ENCODE data around the gene CDC6. TPM values are rescaled to one million over a fixed set of nuclear protein-coding genes. Genes with fewer than 3 reads are reported as not detected.

The CDC6 gene
- total and polyA plus RNA-seq, 2 experiments from 2014 or later: 7.7 to 20.1 TPM

- DNase-seq (ENCODE audit: low read depth in 1 of 2, low spot score in 1 of 2): no peak
- TF ChIP-seq CTCF (IDR thresholded peaks at IDR 0.05; ENCODE audit: low read depth, low read length): no peak
- Histone ChIP-seq H3K27me3 (no peaks in the 10 kb centered on the region), H3K27ac (no peak overlapping the region), H3K4me3 (no peak overlapping the region), H3K36me3 (peaks cover 30% of the 10 kb centered on the region), H3K9me3 (ENCODE audit: low read depth) (no peaks in the 10 kb centered on the region), H3K4me1 (ENCODE audit: low read depth) (no peaks in the 10 kb centered on the region)
Measured at GRCh38 chr17:40260528-40260927, 27.2 kb upstream of the CDC6 start.

GRCh38 chr17:40264458-40265185, 23.1 kb upstream of the CDC6 start:
- Histone ChIP-seq H3K9me3 (ENCODE audit: low read depth) (no peaks in the 10 kb centered on the region), H3K4me1 (ENCODE audit: low read depth) (no peaks in the 10 kb centered on the region), H3K36me3 (peaks cover 18% of the 10 kb centered on the region), H3K27ac (no peak overlapping the region), H3K27me3 (no peaks in the 10 kb centered on the region), H3K4me3 (no peak overlapping the region)
- TF ChIP-seq CTCF (IDR thresholded peaks at IDR 0.05; ENCODE audit: low read depth, low read length): no peak
- no peak for DNase-seq (ENCODE audit: low read depth in 1 of 2, low spot score in 1 of 2)

- no peak overlapping the region for H3K27ac ChIP-seq
- no peaks in the 10 kb centered on the region for H3K4me1 ChIP-seq (ENCODE audit: low read depth)
- no peak overlapping the region for H3K4me3 ChIP-seq
- TF ChIP-seq CTCF (IDR thresholded peaks at IDR 0.05; ENCODE audit: low read depth, low read length): no peak
- H3K27me3 ChIP-seq: no peaks in the 10 kb centered on the region
- no peaks in the 10 kb centered on the region for H3K9me3 ChIP-seq (ENCODE audit: low read depth)
- no peak for DNase-seq (ENCODE audit: low read depth in 1 of 2, low spot score in 1 of 2)
- peaks cover 18% of the 10 kb centered on the region for H3K36me3 ChIP-seq
Measured at GRCh38 chr17:40265337-40265736, 22.3 kb upstream of the CDC6 start.

- peaks cover 18% of the 10 kb centered on the region for H3K36me3 ChIP-seq
Measured at GRCh38 chr17:40266882-40267281, 20.8 kb upstream of the CDC6 start.

GRCh38 chr17:40268141-40268712, 19.5 kb upstream of the CDC6 start:
- H3K27me3 ChIP-seq: no peaks in the 10 kb centered on the region
- DNase-seq (ENCODE audit: low read depth in 1 of 2, low spot score in 1 of 2): peak in 1 of 2 donors; percentile 38
- no peak for TF ChIP-seq CTCF (IDR thresholded peaks at IDR 0.05; ENCODE audit: low read depth, low read length)
- H3K4me1 ChIP-seq (ENCODE audit: low read depth): no peaks in the 10 kb centered on the region
- H3K4me3 ChIP-seq: no peak overlapping the region
- peaks cover 13% of the 10 kb centered on the region for H3K36me3 ChIP-seq
- no peaks in the 10 kb centered on the region for H3K9me3 ChIP-seq (ENCODE audit: low read depth)
- H3K27ac ChIP-seq: no peak overlapping the region

More at GRCh38 chr17:40266882-40267281, 20.8 kb upstream of the CDC6 start:
- DNase-seq (ENCODE audit: low read depth in 1 of 2, low spot score in 1 of 2): no peak
- H3K4me1 ChIP-seq (ENCODE audit: low read depth): no peaks in the 10 kb centered on the region
- H3K4me3 ChIP-seq: no peak overlapping the region
- TF ChIP-seq CTCF (IDR thresholded peaks at IDR 0.05; ENCODE audit: low read depth, low read length): no peak
- H3K27ac ChIP-seq: no peak overlapping the region
- H3K9me3 ChIP-seq (ENCODE audit: low read depth): no peaks in the 10 kb centered on the region
- no peaks in the 10 kb centered on the region for H3K27me3 ChIP-seq

Measured in cardiac muscle cell (in vitro differentiated cells and primary cell).